ENCODE results near the gene SLC35F3.

SLC35F3 gene

DNA sequence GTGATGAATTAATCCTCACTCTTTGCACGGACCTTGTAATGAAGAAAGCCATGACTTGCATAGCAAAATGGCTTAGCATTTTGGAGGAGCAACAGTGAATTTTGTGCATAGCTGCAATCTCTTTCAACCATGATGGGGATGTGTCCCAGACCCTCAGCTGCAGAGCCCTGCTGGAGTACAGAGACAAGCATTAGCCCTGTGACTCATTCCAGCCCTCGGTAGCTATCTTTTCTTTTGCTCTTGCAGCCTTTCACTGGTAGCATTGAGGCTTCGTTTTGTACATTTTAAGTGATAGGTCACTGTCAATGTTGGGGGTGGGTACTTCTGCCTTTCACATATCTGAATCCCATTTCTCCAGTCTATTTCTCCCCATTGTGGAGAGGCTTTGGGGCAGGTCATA, 58.4 kb downstream of the SLC35F3 start:
- Histone ChIP-seq H3K9ac (ENCODE audit: low read depth in 1 of 2, low read length in 2 of 2) (no peak overlapping the region), H3K4me1 (ENCODE audit: control insufficient read depth in 2 of 2, insufficient read depth in 2 of 2, low read length in 2 of 2) (no peaks in the 10 kb centered on the region), H3K36me3 (ENCODE audit: control insufficient read depth in 2 of 2, insufficient read depth in 2 of 2, low read length in 2 of 2) (no peaks in the 10 kb centered on the region)

DNA sequence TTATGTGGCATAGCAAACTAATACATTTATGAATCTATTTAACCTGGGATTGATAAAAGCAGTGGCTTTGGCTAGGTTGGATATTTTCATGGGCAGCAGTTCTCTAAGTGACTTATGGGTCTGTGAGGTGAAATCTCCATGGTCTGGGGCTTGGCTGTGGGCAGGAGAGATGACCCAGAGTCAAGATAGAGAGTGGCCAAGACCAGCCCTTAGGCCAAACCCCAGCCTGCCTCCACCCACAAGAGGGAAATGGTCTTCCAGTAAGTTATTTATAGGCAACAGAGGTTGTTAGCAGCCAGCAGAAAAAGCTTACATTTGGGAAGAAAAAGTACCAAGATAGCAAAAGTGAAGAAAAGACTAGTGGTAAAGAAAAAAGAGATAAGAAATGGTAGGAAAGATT, 61.4 kb downstream of the SLC35F3 start:
- Histone ChIP-seq H3K27ac (ENCODE audit: low read depth in 2 of 2, low read length in 2 of 2) (no peak overlapping the region), H3K9me3 (ENCODE audit: control insufficient read depth in 2 of 2, low read length in 2 of 2) (peaks cover 0 to 3% of the 10 kb centered on the region in 2 donors), H3K27me3 (ENCODE audit: control insufficient read depth in 2 of 2, insufficient read depth in 2 of 2, low read length in 2 of 2) (no peaks in the 10 kb centered on the region), H3K4me1 (ENCODE audit: control insufficient read depth in 2 of 2, insufficient read depth in 2 of 2, low read length in 2 of 2) (no peaks in the 10 kb centered on the region), H3K4me3 (ENCODE audit: low read length in 2 of 2) (no peak overlapping the region), H3K36me3 (ENCODE audit: control insufficient read depth in 2 of 2, insufficient read depth in 2 of 2, low read length in 2 of 2) (no peaks in the 10 kb centered on the region), H3K9ac (ENCODE audit: low read depth in 1 of 2, low read length in 2 of 2) (no peak overlapping the region)

More for the DNA sequence above, 58.4 kb downstream of the SLC35F3 start:
- Histone ChIP-seq H3K27me3 (ENCODE audit: control insufficient read depth in 2 of 2, insufficient read depth in 2 of 2, low read length in 2 of 2) (no peaks in the 10 kb centered on the region), H3K4me3 (ENCODE audit: low read length in 2 of 2) (no peak overlapping the region), H3K9me3 (ENCODE audit: control insufficient read depth in 2 of 2, low read length in 2 of 2) (peaks cover 0 to 3% of the 10 kb centered on the region in 2 donors), H3K27ac (ENCODE audit: low read depth in 2 of 2, low read length in 2 of 2) (no peak overlapping the region)

DNA sequence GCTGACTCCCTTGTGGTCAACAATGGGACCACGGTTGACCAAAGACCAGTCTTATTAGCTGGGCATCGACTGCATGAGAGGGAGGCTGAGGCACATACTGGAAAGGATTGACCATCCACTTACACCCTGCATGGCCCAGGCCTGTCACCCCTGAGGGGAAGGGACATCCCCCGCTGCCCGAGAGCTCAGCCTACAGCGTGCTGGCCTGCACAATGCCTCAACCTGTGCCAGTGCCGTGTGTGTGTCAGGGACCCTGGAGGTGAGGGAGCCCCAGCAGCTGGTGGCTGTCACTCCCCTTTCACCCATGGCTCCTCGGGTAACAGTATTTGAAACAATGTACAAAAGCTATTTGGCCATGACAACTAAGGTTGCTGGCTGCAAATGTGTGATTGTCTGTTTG, 67.3 kb downstream of the SLC35F3 start:
- Histone ChIP-seq H3K9me3 (ENCODE audit: control insufficient read depth in 2 of 2, low read length in 2 of 2) (no peaks in the 10 kb centered on the region), H3K27me3 (ENCODE audit: control insufficient read depth in 2 of 2, insufficient read depth in 2 of 2, low read length in 2 of 2) (no peaks in the 10 kb centered on the region), H3K27ac (ENCODE audit: low read depth in 2 of 2, low read length in 2 of 2) (no peak overlapping the region), H3K9ac (ENCODE audit: low read depth in 1 of 2, low read length in 2 of 2) (no peak overlapping the region), H3K36me3 (ENCODE audit: control insufficient read depth in 2 of 2, insufficient read depth in 2 of 2, low read length in 2 of 2) (no peaks in the 10 kb centered on the region), H3K4me1 (ENCODE audit: control insufficient read depth in 2 of 2, insufficient read depth in 2 of 2, low read length in 2 of 2) (no peaks in the 10 kb centered on the region), H3K4me3 (ENCODE audit: low read length in 2 of 2) (no peak overlapping the region)

DNA sequence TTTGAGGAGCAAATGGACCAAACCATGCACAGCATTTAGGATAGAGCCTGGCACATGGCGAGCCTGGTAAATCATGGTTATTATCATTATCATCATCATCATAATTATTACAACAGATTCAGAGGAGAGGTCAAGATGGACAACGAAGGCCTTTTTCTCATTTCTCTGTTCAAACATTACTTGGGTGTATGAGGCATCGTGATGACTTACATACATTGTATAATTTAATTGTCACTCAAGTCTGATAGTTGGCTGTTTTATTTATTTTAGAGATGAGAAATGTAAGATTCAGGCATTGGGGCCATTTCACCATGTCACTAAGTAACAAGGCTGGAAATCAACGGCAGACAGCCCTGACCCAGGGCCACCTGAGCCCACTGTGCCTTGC, 68.1 kb downstream of the SLC35F3 start:
- Histone ChIP-seq H3K9me3 (ENCODE audit: control insufficient read depth in 2 of 2, low read length in 2 of 2) (no peaks in the 10 kb centered on the region), H3K36me3 (ENCODE audit: control insufficient read depth in 2 of 2, insufficient read depth in 2 of 2, low read length in 2 of 2) (no peaks in the 10 kb centered on the region), H3K4me1 (ENCODE audit: control insufficient read depth in 2 of 2, insufficient read depth in 2 of 2, low read length in 2 of 2) (no peaks in the 10 kb centered on the region), H3K9ac (ENCODE audit: low read depth in 1 of 2, low read length in 2 of 2) (no peak overlapping the region), H3K27ac (ENCODE audit: low read depth in 2 of 2, low read length in 2 of 2) (no peak overlapping the region), H3K4me3 (ENCODE audit: low read length in 2 of 2) (no peak overlapping the region), H3K27me3 (ENCODE audit: control insufficient read depth in 2 of 2, insufficient read depth in 2 of 2, low read length in 2 of 2) (no peaks in the 10 kb centered on the region)

DNA sequence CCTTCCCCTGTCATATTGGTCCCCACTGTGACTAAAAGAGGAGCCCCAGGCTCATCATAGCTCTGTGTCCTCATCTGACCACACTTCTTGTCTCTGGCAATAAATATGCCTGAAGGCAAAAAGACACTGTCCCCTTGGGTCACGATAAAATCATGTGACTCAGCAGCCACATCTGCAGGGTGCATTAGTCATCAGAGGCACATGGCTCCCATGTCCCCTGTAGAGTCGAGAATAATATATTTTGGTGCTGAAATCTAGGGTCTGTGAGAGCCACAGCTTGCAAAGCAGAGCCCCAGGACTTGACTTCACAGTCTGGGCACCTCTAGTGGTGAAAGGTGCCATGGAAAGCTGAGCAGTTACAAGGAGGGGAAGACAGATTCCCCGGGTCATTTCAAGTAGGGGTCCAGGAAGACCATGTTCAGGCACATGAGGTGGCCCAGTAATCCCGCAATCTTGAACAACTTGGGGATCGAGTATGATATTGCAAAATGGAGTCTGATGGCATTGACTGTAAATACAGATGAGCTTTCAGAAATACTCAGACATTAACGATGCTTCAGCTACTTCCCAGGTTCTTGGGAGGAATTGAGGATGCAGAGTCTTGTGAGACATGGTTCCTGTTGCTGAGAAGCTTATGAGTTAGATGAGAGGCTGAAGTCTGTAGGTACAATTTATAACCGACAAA, 68.6 kb downstream of the SLC35F3 start:
- H3K9ac ChIP-seq (ENCODE audit: low read depth in 1 of 2, low read length in 2 of 2), result no peak overlapping the region
- H3K4me3 ChIP-seq (ENCODE audit: low read length in 2 of 2), result no peak overlapping the region
- no peaks in the 10 kb centered on the region for H3K9me3 ChIP-seq (ENCODE audit: control insufficient read depth in 2 of 2, low read length in 2 of 2)
- no peak overlapping the region for H3K27ac ChIP-seq (ENCODE audit: low read depth in 2 of 2, low read length in 2 of 2)
- no peaks in the 10 kb centered on the region for H3K36me3 ChIP-seq (ENCODE audit: control insufficient read depth in 2 of 2, insufficient read depth in 2 of 2, low read length in 2 of 2)
- no peaks in the 10 kb centered on the region for H3K27me3 ChIP-seq (ENCODE audit: control insufficient read depth in 2 of 2, insufficient read depth in 2 of 2, low read length in 2 of 2)
- no peaks in the 10 kb centered on the region for H3K4me1 ChIP-seq (ENCODE audit: control insufficient read depth in 2 of 2, insufficient read depth in 2 of 2, low read length in 2 of 2)

DNA sequence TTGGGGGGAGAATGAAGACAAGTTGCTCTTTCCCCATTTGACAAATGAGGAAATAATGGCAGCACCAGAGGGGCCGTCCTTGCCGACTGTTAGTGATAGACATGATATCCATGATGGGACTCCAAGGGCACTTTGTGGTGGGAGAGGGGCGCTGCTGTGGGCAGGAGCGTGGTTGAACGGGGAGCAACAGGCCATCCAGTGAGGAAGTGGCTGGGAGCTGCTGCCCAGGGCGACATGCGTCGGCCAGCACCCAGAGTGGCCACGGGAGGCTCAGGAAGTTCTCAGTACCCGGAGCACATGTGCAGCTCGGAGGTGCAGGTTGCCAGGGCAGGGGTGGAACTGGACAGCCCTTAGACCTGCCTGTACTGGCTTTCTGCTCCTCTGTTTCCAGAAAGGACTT, 71.0 kb downstream of the SLC35F3 start:
- Histone ChIP-seq H3K4me3 (ENCODE audit: low read length in 2 of 2) (no peak overlapping the region), H3K4me1 (ENCODE audit: control insufficient read depth in 2 of 2, insufficient read depth in 2 of 2, low read length in 2 of 2) (no peaks in the 10 kb centered on the region), H3K9ac (ENCODE audit: low read depth in 1 of 2, low read length in 2 of 2) (no peak overlapping the region), H3K36me3 (ENCODE audit: control insufficient read depth in 2 of 2, insufficient read depth in 2 of 2, low read length in 2 of 2) (no peaks in the 10 kb centered on the region), H3K27me3 (ENCODE audit: control insufficient read depth in 2 of 2, insufficient read depth in 2 of 2, low read length in 2 of 2) (no peaks in the 10 kb centered on the region), H3K27ac (ENCODE audit: low read depth in 2 of 2, low read length in 2 of 2) (no peak overlapping the region), H3K9me3 (ENCODE audit: control insufficient read depth in 2 of 2, low read length in 2 of 2) (no peaks in the 10 kb centered on the region)

DNA sequence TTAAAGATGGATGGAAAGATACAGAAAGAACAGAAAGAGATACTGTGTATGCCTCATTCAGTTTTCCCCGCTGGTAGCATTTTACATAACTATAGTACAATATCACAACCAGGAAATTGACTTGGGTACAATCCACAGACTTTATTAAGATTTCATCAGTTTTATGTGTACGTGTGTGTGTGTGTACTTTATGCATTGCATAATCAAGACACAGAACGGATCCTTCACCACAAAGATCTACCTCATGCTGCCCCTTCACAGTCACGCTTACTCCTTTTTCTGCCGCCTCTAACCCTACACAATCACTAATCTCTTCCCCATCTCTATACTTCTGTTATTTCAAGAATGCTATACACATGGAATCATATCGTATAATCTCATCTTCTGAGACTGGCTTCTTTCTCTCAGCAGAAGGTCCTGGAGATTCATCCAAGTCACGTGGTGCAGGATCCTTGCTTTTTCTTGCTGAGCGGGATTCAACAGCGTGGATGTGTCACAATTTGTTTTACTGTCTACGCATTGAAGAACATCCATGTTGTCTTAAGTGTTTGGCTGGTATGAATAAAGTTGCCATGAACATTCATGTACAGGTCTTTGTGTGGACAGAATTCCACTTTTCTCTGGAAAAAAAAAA, 76.7 kb downstream of the SLC35F3 start:
- H3K9me3 ChIP-seq (ENCODE audit: control insufficient read depth in 2 of 2, low read length in 2 of 2), result no peaks in the 10 kb centered on the region
- no peak overlapping the region for H3K27ac ChIP-seq (ENCODE audit: low read depth in 2 of 2, low read length in 2 of 2)
- H3K4me3 ChIP-seq (ENCODE audit: low read length in 2 of 2), result no peak overlapping the region
- no peak overlapping the region for H3K9ac ChIP-seq (ENCODE audit: low read depth in 1 of 2, low read length in 2 of 2)
- H3K36me3 ChIP-seq (ENCODE audit: control insufficient read depth in 2 of 2, insufficient read depth in 2 of 2, low read length in 2 of 2), result no peaks in the 10 kb centered on the region
- H3K27me3 ChIP-seq (ENCODE audit: control insufficient read depth in 2 of 2, insufficient read depth in 2 of 2, low read length in 2 of 2), result no peaks in the 10 kb centered on the region
- no peaks in the 10 kb centered on the region for H3K4me1 ChIP-seq (ENCODE audit: control insufficient read depth in 2 of 2, insufficient read depth in 2 of 2, low read length in 2 of 2)

DNA sequence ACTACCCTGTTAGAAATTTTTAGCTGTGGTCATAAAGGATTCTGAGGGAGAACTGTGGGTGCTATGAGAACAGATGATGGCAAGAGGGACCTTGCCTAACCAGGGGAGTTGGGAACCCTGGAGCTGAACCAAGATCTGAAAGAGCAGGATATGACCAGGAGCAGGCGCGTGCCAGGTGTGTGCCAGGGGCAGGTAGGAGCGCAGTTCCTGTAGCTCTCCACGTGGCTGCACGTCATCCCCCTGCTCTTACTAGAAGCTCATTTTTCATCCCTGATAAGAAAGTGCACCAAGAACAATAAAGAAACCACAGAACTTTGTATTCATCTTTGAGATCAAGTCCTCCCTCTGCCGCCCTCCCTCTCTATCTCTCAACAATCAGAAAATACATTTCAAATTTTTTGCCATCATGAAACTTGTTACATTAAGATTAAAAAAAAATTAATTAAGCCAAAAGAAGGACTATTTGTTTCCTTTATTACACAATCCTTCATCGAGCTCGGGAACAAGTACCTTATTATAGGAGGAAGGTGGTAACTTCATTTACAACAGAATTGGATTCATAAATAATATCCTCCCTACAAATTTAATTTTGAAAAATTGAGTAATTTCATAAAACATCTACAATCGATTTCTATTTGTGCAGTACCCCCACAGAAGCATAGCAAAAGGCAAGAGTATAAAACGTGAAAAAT, 78.5 kb downstream of the SLC35F3 start:
- H3K27ac ChIP-seq (ENCODE audit: low read depth in 2 of 2, low read length in 2 of 2), result no peak overlapping the region
- no peaks in the 10 kb centered on the region for H3K4me1 ChIP-seq (ENCODE audit: control insufficient read depth in 2 of 2, insufficient read depth in 2 of 2, low read length in 2 of 2)
- H3K9ac ChIP-seq (ENCODE audit: low read depth in 1 of 2, low read length in 2 of 2), result no peak overlapping the region
- no peaks in the 10 kb centered on the region for H3K27me3 ChIP-seq (ENCODE audit: control insufficient read depth in 2 of 2, insufficient read depth in 2 of 2, low read length in 2 of 2)
- H3K36me3 ChIP-seq (ENCODE audit: control insufficient read depth in 2 of 2, insufficient read depth in 2 of 2, low read length in 2 of 2), result no peaks in the 10 kb centered on the region
- H3K9me3 ChIP-seq (ENCODE audit: control insufficient read depth in 2 of 2, low read length in 2 of 2), result no peaks in the 10 kb centered on the region
- H3K4me3 ChIP-seq (ENCODE audit: low read length in 2 of 2), result no peak overlapping the region

DNA sequence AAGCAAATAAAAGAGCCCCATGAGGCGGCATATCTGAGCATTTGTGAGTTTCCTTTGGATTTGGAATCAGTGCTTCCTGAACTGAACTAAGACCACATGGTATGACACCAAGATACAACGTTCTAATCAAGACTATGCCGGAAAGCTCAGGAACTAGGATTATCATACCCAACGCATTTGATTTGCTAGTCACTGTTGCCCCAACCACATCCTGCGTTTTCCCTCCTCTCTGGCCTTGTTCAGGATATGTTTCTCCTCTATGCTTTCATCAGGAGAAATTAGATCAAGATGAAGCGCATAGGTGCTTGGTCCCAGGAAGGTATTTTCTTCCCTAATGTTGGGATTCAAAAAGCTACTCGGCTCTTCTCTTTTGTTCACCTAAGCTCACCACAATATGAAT, 79.3 kb downstream of the SLC35F3 start:
- H3K27ac ChIP-seq (ENCODE audit: low read depth in 2 of 2, low read length in 2 of 2), result no peak overlapping the region
- no peaks in the 10 kb centered on the region for H3K9me3 ChIP-seq (ENCODE audit: control insufficient read depth in 2 of 2, low read length in 2 of 2)
- no peak overlapping the region for H3K4me3 ChIP-seq (ENCODE audit: low read length in 2 of 2)
- peaks cover 3 to 5% of the 10 kb centered on the region in 2 donors for H3K27me3 ChIP-seq (ENCODE audit: control insufficient read depth in 2 of 2, insufficient read depth in 2 of 2, low read length in 2 of 2)
- no peaks in the 10 kb centered on the region for H3K36me3 ChIP-seq (ENCODE audit: control insufficient read depth in 2 of 2, insufficient read depth in 2 of 2, low read length in 2 of 2)
- H3K9ac ChIP-seq (ENCODE audit: low read depth in 1 of 2, low read length in 2 of 2), result no peak overlapping the region
- H3K4me1 ChIP-seq (ENCODE audit: control insufficient read depth in 2 of 2, insufficient read depth in 2 of 2, low read length in 2 of 2), result no peaks in the 10 kb centered on the region

DNA sequence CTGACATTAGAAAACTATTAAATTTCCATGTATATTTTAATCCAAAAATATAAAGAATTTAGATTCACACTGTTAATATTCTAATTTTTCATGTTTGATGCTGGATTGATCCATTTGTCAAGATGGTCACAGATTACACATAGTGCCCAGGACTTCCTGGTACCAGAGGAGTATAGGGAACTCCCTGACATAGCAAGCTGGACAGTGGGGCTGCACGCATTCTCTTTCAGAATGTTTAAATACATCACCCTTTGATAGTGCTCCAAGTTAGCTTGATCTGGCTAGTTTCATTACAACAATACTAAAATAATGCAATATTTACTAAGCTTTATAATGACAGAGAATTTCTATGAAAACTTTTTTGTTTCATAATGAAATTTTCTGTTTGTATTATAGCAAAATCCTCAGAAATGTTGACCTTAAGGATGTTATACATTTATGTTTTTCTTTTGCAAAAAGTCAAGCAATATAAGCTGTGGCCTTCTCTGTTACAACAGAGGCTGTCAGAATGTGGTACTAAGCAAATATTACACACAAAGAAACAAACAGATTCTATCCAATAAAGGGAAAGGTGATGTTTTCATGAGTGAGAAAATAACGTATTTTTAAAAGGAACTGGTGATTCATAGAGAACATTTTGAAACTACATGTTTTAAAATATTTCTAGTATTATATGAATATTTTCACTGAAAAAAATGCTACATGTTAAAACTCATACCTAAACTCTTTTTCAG, 84.7 kb downstream of the SLC35F3 start:
- H3K9ac ChIP-seq (ENCODE audit: low read depth in 1 of 2, low read length in 2 of 2), result no peak overlapping the region

More for the DNA sequence above, 84.7 kb downstream of the SLC35F3 start:
- Histone ChIP-seq H3K27ac (ENCODE audit: low read depth in 2 of 2, low read length in 2 of 2) (no peak overlapping the region), H3K27me3 (ENCODE audit: control insufficient read depth in 2 of 2, insufficient read depth in 2 of 2, low read length in 2 of 2) (peaks cover 3 to 5% of the 10 kb centered on the region in 2 donors), H3K4me3 (ENCODE audit: low read length in 2 of 2) (no peak overlapping the region), H3K9me3 (ENCODE audit: control insufficient read depth in 2 of 2, low read length in 2 of 2) (no peaks in the 10 kb centered on the region), H3K36me3 (ENCODE audit: control insufficient read depth in 2 of 2, insufficient read depth in 2 of 2, low read length in 2 of 2) (no peaks in the 10 kb centered on the region), H3K4me1 (ENCODE audit: control insufficient read depth in 2 of 2, insufficient read depth in 2 of 2, low read length in 2 of 2) (no peaks in the 10 kb centered on the region)
